ENCODE results near the gene FANCI.

FANCI gene

DNA sequence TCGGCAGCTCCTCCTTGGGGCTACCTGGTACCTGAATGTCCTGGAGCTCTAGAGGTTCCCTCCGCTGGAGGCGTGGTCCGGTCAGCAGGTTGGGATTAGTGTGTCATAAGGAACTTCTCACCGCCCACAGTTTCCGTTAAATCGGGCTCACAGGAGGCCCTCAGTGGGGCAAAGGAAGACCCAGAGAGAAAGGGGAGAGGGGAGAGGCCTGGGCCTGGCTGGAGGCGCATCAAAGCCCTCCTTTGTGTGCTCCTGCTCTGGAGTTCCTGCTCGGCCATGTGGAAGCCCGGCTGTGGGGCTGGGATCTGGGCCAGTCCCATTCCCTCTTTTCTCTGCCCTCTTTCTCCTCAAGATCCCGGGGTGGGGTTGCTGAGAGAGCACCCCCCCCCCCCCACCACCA is 22.2 kb upstream of the FANCI start, which contains the start of gene RLBP1:
Gene RLBP1, minus strand, starts transcription at position 37 of the 400 bp plus-strand sequence. CDS start 2,604 bp downstream, outside the sequence.
- H3K27me3 ChIP-seq (replicated peaks; ENCODE audit: control insufficient read depth, insufficient read depth, low read length), result no peaks in the 10 kb centered on the region
- no peak for DNase-seq (ENCODE audit: extremely low read depth, insufficient read length)
- H3K36me3 ChIP-seq (ENCODE audit: control insufficient read depth, insufficient read depth, low read length), result no peaks in the 10 kb centered on the region
- TF ChIP-seq, protein P1, sequence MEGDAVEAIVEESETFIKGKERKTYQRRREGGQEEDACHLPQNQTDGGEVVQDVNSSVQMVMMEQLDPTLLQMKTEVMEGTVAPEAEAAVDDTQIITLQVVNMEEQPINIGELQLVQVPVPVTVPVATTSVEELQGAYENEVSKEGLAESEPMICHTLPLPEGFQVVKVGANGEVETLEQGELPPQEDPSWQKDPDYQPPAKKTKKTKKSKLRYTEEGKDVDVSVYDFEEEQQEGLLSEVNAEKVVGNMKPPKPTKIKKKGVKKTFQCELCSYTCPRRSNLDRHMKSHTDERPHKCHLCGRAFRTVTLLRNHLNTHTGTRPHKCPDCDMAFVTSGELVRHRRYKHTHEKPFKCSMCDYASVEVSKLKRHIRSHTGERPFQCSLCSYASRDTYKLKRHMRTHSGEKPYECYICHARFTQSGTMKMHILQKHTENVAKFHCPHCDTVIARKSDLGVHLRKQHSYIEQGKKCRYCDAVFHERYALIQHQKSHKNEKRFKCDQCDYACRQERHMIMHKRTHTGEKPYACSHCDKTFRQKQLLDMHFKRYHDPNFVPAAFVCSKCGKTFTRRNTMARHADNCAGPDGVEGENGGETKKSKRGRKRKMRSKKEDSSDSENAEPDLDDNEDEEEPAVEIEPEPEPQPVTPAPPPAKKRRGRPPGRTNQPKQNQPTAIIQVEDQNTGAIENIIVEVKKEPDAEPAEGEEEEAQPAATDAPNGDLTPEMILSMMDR (IDR thresholded peaks at IDR 0.05; ENCODE audit: insufficient read depth, low read length, poor library complexity, severe bottlenecking), result no peak
- no peak within 1 kb of the TSS for H3K4me3 ChIP-seq (replicated peaks; ENCODE audit: low read depth, low read length)

GRCh38 chr15:89225588-89225987 is 18.2 kb upstream of the FANCI start:
- Histone ChIP-seq H3K4me3 (replicated peaks; ENCODE audit: low read depth, low read length) (no peak overlapping the region), H3K27me3 (replicated peaks; ENCODE audit: control insufficient read depth, insufficient read depth, low read length) (no peaks in the 10 kb centered on the region), H3K36me3 (ENCODE audit: control insufficient read depth, insufficient read depth, low read length) (no peaks in the 10 kb centered on the region)
- TF ChIP-seq, protein P1 (IDR thresholded peaks at IDR 0.05; ENCODE audit: insufficient read depth, low read length, poor library complexity, severe bottlenecking), result no peak
- no peak for DNase-seq (ENCODE audit: extremely low read depth, insufficient read length)

DNA sequence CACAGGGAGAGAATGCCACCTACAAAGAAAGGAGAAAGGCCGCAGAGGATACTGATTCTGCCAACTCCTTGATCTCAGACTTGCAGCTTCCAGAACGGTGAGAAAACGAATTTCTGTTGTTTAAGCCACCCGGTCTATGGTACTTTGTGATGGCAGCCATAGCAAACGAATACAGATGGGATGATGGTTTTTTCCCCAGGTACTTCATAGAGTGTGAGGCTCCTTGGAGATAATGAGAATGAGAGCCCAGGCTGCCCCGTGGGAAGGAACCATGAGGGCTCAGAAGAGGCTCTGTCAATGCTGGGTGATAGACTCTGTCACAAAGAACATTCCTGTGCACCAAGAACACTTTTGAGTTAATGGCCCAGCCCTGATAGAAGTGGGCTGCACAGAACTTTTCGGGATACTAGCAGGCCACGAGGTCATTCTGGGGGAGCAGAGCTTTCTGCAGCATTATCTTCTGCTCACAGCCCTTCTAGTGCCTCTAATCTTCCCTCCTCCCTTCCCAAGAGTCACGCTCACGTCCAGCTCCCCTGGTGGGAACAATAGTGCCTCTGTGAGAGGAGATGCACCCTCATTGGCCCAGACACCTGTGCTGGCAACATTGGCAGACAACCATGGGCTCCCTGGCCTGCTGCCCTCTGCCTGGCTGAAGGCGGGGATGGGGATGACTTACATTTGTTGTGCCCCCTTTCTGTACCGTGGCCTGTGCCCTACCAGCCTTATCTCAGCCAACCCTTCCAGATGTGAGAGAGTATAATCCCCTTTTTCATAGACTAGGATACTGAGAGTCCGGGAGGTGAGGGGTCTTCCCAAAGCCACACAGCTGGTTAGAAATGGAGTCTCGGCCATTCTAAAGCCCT is 17.2 kb upstream of the FANCI start:
- Histone ChIP-seq H3K27me3 (replicated peaks; ENCODE audit: control insufficient read depth, insufficient read depth, low read length) (no peaks in the 10 kb centered on the region), H3K4me3 (replicated peaks; ENCODE audit: low read depth, low read length) (no peak overlapping the region), H3K36me3 (ENCODE audit: control insufficient read depth, insufficient read depth, low read length) (no peaks in the 10 kb centered on the region)
- DNase-seq (ENCODE audit: extremely low read depth, insufficient read length), result no peak
- TF ChIP-seq, protein P1 (IDR thresholded peaks at IDR 0.05; ENCODE audit: insufficient read depth, low read length, poor library complexity, severe bottlenecking), result no peak

GRCh38 chr15:89227425-89227824 is 16.4 kb upstream of the FANCI start:
- DNase-seq (ENCODE audit: extremely low read depth, insufficient read length), result no peak
- Histone ChIP-seq H3K36me3 (ENCODE audit: control insufficient read depth, insufficient read depth, low read length) (no peaks in the 10 kb centered on the region), H3K27me3 (replicated peaks; ENCODE audit: control insufficient read depth, insufficient read depth, low read length) (no peaks in the 10 kb centered on the region), H3K4me3 (replicated peaks; ENCODE audit: low read depth, low read length) (no peak overlapping the region)
- TF ChIP-seq, protein P1 (IDR thresholded peaks at IDR 0.05; ENCODE audit: insufficient read depth, low read length, poor library complexity, severe bottlenecking), result no peak

GRCh38 chr15:89230277-89230676 is 13.5 kb upstream of the FANCI start:
- no peak for DNase-seq (ENCODE audit: extremely low read depth, insufficient read length)
- Histone ChIP-seq H3K36me3 (ENCODE audit: control insufficient read depth, insufficient read depth, low read length) (no peaks in the 10 kb centered on the region), H3K4me3 (replicated peaks; ENCODE audit: low read depth, low read length) (no peak overlapping the region), H3K27me3 (replicated peaks; ENCODE audit: control insufficient read depth, insufficient read depth, low read length) (no peaks in the 10 kb centered on the region)
- TF ChIP-seq, protein P1 (IDR thresholded peaks at IDR 0.05; ENCODE audit: insufficient read depth, low read length, poor library complexity, severe bottlenecking), result peak; percentile 3
